Measurements from ENCODE around the gene PDZRN4. TPM values are rescaled to one million over a fixed set of nuclear protein-coding genes. Genes with fewer than 3 reads are reported as not detected.

The PDZRN4 gene
- total and polyA plus RNA-seq, 2 donors: 11.5 to 26.5 TPM

- H3K4me1 ChIP-seq (ENCODE audit: insufficient read depth): no peaks in the 10 kb centered on the region
- no peaks in the 10 kb centered on the region for H3K36me3 ChIP-seq (ENCODE audit: insufficient read depth)
- H3K4me3 ChIP-seq (ENCODE audit: low read depth, low read length): no peak overlapping the region
- H3K27ac ChIP-seq (ENCODE audit: low read depth): no peak overlapping the region
- 94% methylated on average over 4 of the region's 4 CpGs for WGBS
- DNase-seq (ENCODE audit: extremely low spot score): no peak
Measured at GRCh38 chr12:41367726-41368405, 179.7 kb downstream of the PDZRN4 start.

DNA sequence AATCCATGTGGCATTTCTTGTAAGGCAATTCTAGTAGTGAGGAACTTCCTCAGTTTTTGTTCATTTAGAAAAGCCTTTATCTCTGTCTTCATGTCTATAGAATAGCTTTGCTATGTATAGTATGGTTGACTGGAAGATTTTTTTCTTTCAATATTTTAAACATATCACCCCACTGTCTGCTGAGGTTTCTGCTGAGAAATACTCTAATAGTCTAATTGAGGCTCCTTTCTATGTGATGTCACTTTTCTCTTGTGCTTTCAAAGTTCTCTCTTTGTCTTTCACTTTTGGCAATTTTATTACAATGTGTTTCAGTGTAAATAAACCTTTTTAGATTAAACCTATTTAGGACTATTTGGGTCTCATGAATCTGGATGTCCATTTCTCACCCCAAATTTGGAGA, 192.8 kb downstream of the PDZRN4 start:
- no peak for DNase-seq (ENCODE audit: extremely low spot score)
- no peak overlapping the region for H3K27ac ChIP-seq (ENCODE audit: low read depth)
- H3K4me1 ChIP-seq (ENCODE audit: insufficient read depth): no peaks in the 10 kb centered on the region
- no peaks in the 10 kb centered on the region for H3K36me3 ChIP-seq (ENCODE audit: insufficient read depth)
- no peak overlapping the region for H3K4me3 ChIP-seq (ENCODE audit: low read depth, low read length)

- Histone ChIP-seq H3K27ac (ENCODE audit: low read depth) (no peak overlapping the region), H3K4me3 (ENCODE audit: low read depth, low read length) (no peak overlapping the region), H3K4me1 (ENCODE audit: insufficient read depth) (no peaks in the 10 kb centered on the region), H3K36me3 (ENCODE audit: insufficient read depth) (no peaks in the 10 kb centered on the region)
- DNase-seq (ENCODE audit: extremely low spot score): no peak
- WGBS: 93% methylated on average over 6 of the region's 6 CpGs
Measured at GRCh38 chr12:41402801-41403200, 214.7 kb downstream of the PDZRN4 start.

DNA sequence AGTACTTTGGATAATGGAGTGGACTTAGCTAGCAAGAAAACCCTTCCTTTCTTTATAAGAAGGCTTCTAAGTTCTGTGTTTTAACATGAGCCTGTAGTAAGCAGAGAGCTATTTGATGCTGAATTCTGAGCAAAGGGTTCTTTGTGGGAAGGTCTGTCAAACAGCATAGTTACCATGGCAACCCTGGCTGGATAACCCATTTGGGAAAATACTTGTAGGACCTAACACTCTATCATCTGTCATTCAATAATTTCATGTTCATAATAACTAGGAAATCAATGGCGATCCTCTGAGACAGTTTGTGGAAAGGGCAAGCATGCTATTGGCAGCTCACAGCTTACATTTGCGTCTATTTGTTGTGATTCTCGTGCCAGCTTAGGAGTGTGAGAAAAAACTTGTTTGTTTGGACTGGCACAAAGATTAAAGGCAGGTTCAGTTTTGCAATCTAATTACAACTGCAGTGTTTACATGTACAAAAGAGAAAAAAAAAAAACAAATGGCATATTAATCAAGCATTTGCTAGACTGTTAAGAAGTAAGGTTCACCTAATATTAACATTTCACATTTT, 219.2 kb downstream of the PDZRN4 start:
- DNase-seq (ENCODE audit: extremely low spot score): no peak
- no peaks in the 10 kb centered on the region for H3K4me1 ChIP-seq (ENCODE audit: insufficient read depth)
- H3K36me3 ChIP-seq (ENCODE audit: insufficient read depth): no peaks in the 10 kb centered on the region
- H3K4me3 ChIP-seq (ENCODE audit: low read depth, low read length): no peak overlapping the region
- H3K27ac ChIP-seq (ENCODE audit: low read depth): no peak overlapping the region
- 69% methylated on average over 3 of the region's 3 CpGs for WGBS

DNA sequence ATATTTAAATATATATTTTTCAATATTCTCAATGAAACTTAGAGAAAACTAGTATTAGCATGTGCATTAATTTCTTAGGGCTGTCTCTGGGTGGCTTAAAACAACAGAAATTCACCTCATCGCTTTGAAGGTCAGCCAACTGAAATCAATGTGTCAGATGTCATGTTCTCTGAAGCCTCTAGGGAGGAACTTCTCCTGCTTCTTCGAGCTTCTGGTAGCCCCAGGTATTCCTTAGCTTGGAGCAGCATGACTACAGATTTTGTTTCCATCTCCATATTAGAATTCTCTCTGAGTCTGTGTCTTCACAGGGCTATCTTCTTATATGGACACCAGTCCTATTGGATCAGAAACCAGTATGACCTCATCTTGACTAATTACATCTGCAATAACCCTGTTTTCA, 221.5 kb downstream of the PDZRN4 start:
- DNase-seq (ENCODE audit: extremely low spot score): no peak
- H3K4me1 ChIP-seq (ENCODE audit: insufficient read depth): no peaks in the 10 kb centered on the region
- no peak overlapping the region for H3K27ac ChIP-seq (ENCODE audit: low read depth)
- WGBS: 88% methylated on average over 2 of the region's 2 CpGs
- no peak overlapping the region for H3K4me3 ChIP-seq (ENCODE audit: low read depth, low read length)
- no peaks in the 10 kb centered on the region for H3K36me3 ChIP-seq (ENCODE audit: insufficient read depth)

DNA sequence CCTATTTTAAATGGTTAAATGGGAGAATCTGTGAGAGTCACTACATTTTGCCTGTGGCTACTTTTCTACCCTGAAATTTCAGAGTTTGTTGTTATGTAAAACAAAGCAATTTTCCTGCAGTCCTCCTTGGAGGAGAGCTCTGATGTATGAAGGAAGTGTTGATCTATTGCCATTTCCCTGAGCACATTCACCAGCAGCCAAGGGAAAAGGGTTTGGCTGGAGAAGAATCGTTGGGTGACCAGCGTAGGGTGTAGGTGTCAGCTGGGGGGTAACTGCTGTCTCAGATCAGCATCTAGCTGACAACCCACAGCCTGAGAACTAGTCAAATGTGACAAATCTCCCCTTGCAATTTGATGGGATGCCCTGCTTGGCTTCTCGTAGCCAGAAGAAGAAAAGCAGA, 230.5 kb downstream of the PDZRN4 start:
- Histone ChIP-seq H3K4me1 (ENCODE audit: insufficient read depth) (no peaks in the 10 kb centered on the region), H3K36me3 (ENCODE audit: insufficient read depth) (no peaks in the 10 kb centered on the region), H3K27ac (ENCODE audit: low read depth) (no peak overlapping the region), H3K4me3 (ENCODE audit: low read depth, low read length) (no peak overlapping the region)
- 61% methylated on average over 3 of the region's 3 CpGs for WGBS
- no peak for DNase-seq (ENCODE audit: extremely low spot score)

GRCh38 chr12:41419131-41419893, 231.2 kb downstream of the PDZRN4 start:
- WGBS: 87% methylated on average over 4 of the region's 4 CpGs
- no peak overlapping the region for H3K4me3 ChIP-seq (ENCODE audit: low read depth, low read length)
- no peaks in the 10 kb centered on the region for H3K36me3 ChIP-seq (ENCODE audit: insufficient read depth)
- no peaks in the 10 kb centered on the region for H3K4me1 ChIP-seq (ENCODE audit: insufficient read depth)
- DNase-seq (ENCODE audit: extremely low spot score): no peak
- H3K27ac ChIP-seq (ENCODE audit: low read depth): no peak overlapping the region

DNA sequence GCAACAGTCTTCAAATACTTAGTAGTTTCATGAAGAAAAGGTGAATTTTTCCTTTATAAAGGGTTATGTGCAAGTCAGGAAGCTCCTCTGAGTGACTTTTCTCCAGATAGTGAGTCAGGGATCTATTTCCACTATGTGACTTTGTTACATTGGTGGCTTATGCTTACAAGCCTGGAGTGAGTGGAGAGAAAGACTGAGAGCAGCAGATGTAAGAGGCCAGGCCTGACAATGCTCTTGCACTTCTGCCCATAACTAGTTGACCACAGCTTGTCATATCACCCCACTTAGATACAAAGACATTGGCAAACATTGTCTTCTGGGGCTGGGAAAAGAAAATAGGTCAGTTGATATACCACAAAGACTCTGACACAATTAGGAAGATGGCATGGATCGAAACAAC, 236.5 kb downstream of the PDZRN4 start:
- H3K36me3 ChIP-seq (ENCODE audit: insufficient read depth): no peaks in the 10 kb centered on the region
- H3K4me3 ChIP-seq (ENCODE audit: low read depth, low read length): no peak overlapping the region
- DNase-seq (ENCODE audit: extremely low spot score): no peak
- no peaks in the 10 kb centered on the region for H3K4me1 ChIP-seq (ENCODE audit: insufficient read depth)
- no peak overlapping the region for H3K27ac ChIP-seq (ENCODE audit: low read depth)
- 99% methylated on average over 1 of the region's 1 CpG for WGBS

DNA sequence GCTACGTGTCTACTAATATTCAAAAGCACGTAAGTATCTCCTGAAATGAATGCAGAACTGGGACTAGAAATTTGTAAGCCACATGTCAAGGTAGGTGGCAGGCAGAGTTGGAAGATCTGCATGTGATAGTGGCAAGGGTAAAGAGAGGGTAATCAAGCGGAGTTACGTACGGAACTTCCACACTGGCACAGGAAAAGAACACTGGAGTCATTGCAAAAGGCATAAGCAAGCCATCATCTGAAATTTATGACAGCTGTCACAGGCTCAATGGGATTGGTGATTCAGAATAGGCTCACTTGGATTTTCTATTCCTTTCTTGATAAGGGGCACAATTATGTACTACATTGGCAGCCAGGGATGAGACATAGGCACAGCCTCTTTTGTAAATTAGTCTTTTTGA, 245.3 kb downstream of the PDZRN4 start:
- WGBS: 96% methylated on average over 5 of the region's 5 CpGs
- no peak for DNase-seq (ENCODE audit: extremely low spot score)
- H3K4me1 ChIP-seq (ENCODE audit: insufficient read depth): no peaks in the 10 kb centered on the region
- H3K4me3 ChIP-seq (ENCODE audit: low read depth, low read length): no peak overlapping the region
- H3K27ac ChIP-seq (ENCODE audit: low read depth): no peak overlapping the region
- H3K36me3 ChIP-seq (ENCODE audit: insufficient read depth): no peaks in the 10 kb centered on the region

GRCh38 chr12:41436076-41436475, 248.0 kb downstream of the PDZRN4 start:
- no peak overlapping the region for H3K27ac ChIP-seq (ENCODE audit: low read depth)
- no peak for DNase-seq (ENCODE audit: extremely low spot score)
- 69% methylated on average over 4 of the region's 4 CpGs for WGBS
- no peaks in the 10 kb centered on the region for H3K36me3 ChIP-seq (ENCODE audit: insufficient read depth)
- no peak overlapping the region for H3K4me3 ChIP-seq (ENCODE audit: low read depth, low read length)
- H3K4me1 ChIP-seq (ENCODE audit: insufficient read depth): no peaks in the 10 kb centered on the region

GRCh38 chr12:41437563-41437962, 249.4 kb downstream of the PDZRN4 start:
- no peak for DNase-seq (ENCODE audit: extremely low spot score)
- no peak overlapping the region for H3K4me3 ChIP-seq (ENCODE audit: low read depth, low read length)
- H3K4me1 ChIP-seq (ENCODE audit: insufficient read depth): no peaks in the 10 kb centered on the region
- H3K27ac ChIP-seq (ENCODE audit: low read depth): no peak overlapping the region
- H3K36me3 ChIP-seq (ENCODE audit: insufficient read depth): no peaks in the 10 kb centered on the region
- WGBS: 73% methylated on average over 5 of the region's 5 CpGs

DNA sequence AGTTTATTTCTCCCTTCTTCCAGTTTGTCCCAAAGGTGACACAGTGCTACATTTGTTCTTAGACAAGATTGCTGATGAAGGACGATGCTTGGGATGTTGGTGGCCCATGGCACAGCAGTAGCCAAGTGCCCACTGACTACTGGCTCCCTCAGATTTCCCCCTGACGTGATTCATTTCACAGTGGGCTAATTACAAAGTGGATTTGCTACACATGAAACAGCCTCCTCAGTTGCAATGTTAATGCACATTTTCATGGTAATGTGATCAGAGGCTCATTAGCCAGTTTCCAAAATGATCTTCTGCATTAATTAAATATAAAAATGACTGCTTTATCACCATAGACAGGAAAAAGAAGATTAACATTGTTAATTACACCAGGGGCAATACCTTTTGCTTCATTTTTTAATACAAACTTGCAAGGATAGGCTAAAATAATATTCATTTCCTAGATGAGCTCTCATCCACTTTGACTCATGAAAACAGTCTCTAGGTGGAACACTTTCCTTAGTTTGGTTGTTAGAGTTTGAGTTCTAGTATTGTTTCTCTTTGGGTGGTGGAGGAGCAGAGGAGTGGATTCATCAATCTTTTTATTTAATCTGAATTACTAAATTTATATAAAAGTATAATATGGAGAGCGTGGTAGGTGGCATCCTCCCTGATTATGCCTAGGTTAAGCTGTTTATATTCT, 250.9 kb downstream of the PDZRN4 start:
- Histone ChIP-seq H3K4me1 (ENCODE audit: insufficient read depth) (no peaks in the 10 kb centered on the region), H3K27ac (ENCODE audit: low read depth) (no peak overlapping the region), H3K36me3 (ENCODE audit: insufficient read depth) (no peaks in the 10 kb centered on the region), H3K4me3 (ENCODE audit: low read depth, low read length) (no peak overlapping the region)
- WGBS: 82% methylated on average over 3 of the region's 3 CpGs
- DNase-seq (ENCODE audit: extremely low spot score): no peak

DNA sequence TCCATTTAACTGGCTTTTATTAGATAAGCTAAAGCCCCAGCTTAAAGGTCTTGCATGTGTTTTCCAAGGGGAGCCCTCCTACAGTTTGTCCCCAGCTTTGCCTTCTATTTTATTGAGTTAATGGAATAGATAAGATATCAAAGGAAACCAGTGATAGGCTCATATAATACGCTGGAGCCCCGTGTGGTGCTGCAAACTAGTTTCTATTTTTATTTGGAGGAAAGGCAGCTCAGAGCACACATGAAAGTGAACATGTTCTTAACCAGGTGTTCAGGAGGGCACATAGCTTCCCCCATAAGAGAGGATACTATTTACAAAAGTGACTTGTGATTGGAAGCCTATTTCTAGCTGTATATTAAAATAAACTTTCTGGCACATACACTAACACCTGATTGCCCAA, 251.7 kb downstream of the PDZRN4 start:
- no peak overlapping the region for H3K27ac ChIP-seq (ENCODE audit: low read depth)
- H3K4me3 ChIP-seq (ENCODE audit: low read depth, low read length): no peak overlapping the region
- 34% methylated on average over 2 of the region's 2 CpGs for WGBS
- H3K36me3 ChIP-seq (ENCODE audit: insufficient read depth): no peaks in the 10 kb centered on the region
- no peak for DNase-seq (ENCODE audit: extremely low spot score)
- no peaks in the 10 kb centered on the region for H3K4me1 ChIP-seq (ENCODE audit: insufficient read depth)

DNA sequence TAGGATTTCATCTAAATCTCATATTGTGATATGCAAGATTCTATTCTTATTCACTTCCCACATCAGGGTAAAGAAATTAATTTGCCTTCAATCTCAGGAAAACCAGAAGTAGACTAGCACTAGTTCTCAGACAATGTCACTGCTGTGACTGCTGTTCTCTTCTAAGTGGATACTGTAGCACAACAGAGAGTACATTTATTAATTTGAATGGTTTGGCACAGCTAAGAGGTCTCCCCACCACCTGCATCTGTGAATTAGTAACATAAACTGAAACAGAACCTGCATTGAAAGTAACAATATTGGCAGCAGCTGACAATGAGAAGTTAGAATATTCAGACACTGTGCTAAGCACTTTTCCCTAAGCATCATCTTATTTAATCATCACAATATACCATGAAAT, 253.1 kb downstream of the PDZRN4 start:
- H3K36me3 ChIP-seq (ENCODE audit: insufficient read depth): no peaks in the 10 kb centered on the region
- no peaks in the 10 kb centered on the region for H3K4me1 ChIP-seq (ENCODE audit: insufficient read depth)
- H3K27ac ChIP-seq (ENCODE audit: low read depth): no peak overlapping the region
- DNase-seq (ENCODE audit: extremely low spot score): no peak
- no peak overlapping the region for H3K4me3 ChIP-seq (ENCODE audit: low read depth, low read length)

Data from urinary bladder (tissue), 4 donors.